Bronchial epithelial cell (primary cell): ENCODE results near the gene CBY2. TPM values are rescaled to one million over a fixed set of nuclear protein-coding genes. Genes with fewer than 3 reads are reported as not detected.

Source experiments
- DNase-seq: peaks from one replicate; pipeline ENCODE4 v3.0.0-alpha.2; 2010; ENCODE audit warnings: low read depth
- FAIRE-seq: peaks from 2 replicates; lab custom pipeline; 2011; peaks lifted over from hg19 to GRCh38; lab: Jason Lieb, UNC
- H3K27me3 ChIP-seq: 2 replicates; pipeline ENCODE4 v1.5.1; 2011; ENCODE audit warnings: low read length; ENCODE audit not compliant: control insufficient read depth, insufficient read depth
- H3K36me3 ChIP-seq: 2 replicates; pipeline ENCODE4 v1.5.1; 2011; ENCODE audit warnings: low read length; ENCODE audit not compliant: control insufficient read depth, insufficient read depth
- H3K4me3 ChIP-seq: 2 replicates; pipeline ENCODE4 v1.5.1; 2011; ENCODE audit warnings: mild to moderate bottlenecking, low read depth, low read length, control low read depth
- total RNA-seq: library from RNA; depleted of rRNA; stranded (reverse); fragments of >200 nt; gene quantifications from 2 replicates; pipeline ENCODE4 v1.2.1, GENCODE V29; 2014
- TF ChIP-seq, protein P1 (sequence below): IDR thresholded peaks from 2 replicates; pipeline ENCODE4 v1.5.1; 2011; ENCODE audit warnings: mild to moderate bottlenecking, moderate library complexity, low read length, control low read depth, inconsistent platforms; ENCODE audit not compliant: insufficient read depth, severe bottlenecking

The CBY2 gene
- total RNA-seq, 1 donor from 2014 or later = not detected

- Histone ChIP-seq H3K36me3 (no peaks in the 10 kb centered on the region), H3K4me3 (no peak overlapping the region), H3K27me3 (peaks cover 2% of the 10 kb centered on the region)
- no peak for FAIRE-seq
- TF ChIP-seq, protein P1, sequence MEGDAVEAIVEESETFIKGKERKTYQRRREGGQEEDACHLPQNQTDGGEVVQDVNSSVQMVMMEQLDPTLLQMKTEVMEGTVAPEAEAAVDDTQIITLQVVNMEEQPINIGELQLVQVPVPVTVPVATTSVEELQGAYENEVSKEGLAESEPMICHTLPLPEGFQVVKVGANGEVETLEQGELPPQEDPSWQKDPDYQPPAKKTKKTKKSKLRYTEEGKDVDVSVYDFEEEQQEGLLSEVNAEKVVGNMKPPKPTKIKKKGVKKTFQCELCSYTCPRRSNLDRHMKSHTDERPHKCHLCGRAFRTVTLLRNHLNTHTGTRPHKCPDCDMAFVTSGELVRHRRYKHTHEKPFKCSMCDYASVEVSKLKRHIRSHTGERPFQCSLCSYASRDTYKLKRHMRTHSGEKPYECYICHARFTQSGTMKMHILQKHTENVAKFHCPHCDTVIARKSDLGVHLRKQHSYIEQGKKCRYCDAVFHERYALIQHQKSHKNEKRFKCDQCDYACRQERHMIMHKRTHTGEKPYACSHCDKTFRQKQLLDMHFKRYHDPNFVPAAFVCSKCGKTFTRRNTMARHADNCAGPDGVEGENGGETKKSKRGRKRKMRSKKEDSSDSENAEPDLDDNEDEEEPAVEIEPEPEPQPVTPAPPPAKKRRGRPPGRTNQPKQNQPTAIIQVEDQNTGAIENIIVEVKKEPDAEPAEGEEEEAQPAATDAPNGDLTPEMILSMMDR = no peak
- no peak for DNase-seq
Observed at GRCh38 chr13:45683701-45684100, 18.4 kb upstream of the CBY2 start.

- no peak overlapping the region for H3K4me3 ChIP-seq
- peaks cover 2% of the 10 kb centered on the region for H3K27me3 ChIP-seq
- no peaks in the 10 kb centered on the region for H3K36me3 ChIP-seq
- no peak for DNase-seq
- no peak for FAIRE-seq
- TF ChIP-seq, protein P1 = no peak
Observed at GRCh38 chr13:45688577-45688976, 13.5 kb upstream of the CBY2 start.

DNA sequence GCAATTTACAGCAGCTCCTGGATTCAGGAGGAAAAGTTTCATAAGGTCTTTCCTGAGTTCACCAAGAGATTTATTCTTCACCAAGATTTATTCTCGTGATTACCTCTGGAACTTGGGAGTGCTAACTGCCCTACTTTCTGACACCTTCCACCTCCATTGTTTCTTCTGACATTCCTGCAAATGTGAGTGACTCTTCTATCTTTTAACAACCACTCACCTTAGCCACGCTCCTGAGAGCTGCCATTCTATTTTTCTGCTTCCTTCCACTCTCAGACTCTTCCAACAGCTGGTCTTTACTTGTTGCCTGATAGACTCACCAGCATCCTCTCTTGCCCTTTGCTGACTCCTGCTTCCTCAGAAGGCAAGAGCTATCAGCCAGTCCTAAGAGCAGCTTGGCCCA is 11.5 kb upstream of the CBY2 start:
- no peak for FAIRE-seq
- TF ChIP-seq, protein P1 = no peak
- H3K36me3 ChIP-seq = no peaks in the 10 kb centered on the region
- no peak overlapping the region for H3K4me3 ChIP-seq
- no peak for DNase-seq
- H3K27me3 ChIP-seq = peaks cover 2% of the 10 kb centered on the region

- Histone ChIP-seq H3K36me3 (no peaks in the 10 kb centered on the region), H3K4me3 (no peak overlapping the region), H3K27me3 (peaks cover 2% of the 10 kb centered on the region)
- TF ChIP-seq, protein P1 = no peak
- DNase-seq = no peak
- FAIRE-seq = no peak
Observed at GRCh38 chr13:45691251-45691650, 10.9 kb upstream of the CBY2 start.

- Histone ChIP-seq H3K27me3 (peaks cover 2% of the 10 kb centered on the region), H3K4me3 (no peak overlapping the region), H3K36me3 (no peaks in the 10 kb centered on the region)
- DNase-seq (no peak), FAIRE-seq (no peak)
- TF ChIP-seq, protein P1 = no peak
Observed at GRCh38 chr13:45691667-45692066, 10.5 kb upstream of the CBY2 start.

DNA sequence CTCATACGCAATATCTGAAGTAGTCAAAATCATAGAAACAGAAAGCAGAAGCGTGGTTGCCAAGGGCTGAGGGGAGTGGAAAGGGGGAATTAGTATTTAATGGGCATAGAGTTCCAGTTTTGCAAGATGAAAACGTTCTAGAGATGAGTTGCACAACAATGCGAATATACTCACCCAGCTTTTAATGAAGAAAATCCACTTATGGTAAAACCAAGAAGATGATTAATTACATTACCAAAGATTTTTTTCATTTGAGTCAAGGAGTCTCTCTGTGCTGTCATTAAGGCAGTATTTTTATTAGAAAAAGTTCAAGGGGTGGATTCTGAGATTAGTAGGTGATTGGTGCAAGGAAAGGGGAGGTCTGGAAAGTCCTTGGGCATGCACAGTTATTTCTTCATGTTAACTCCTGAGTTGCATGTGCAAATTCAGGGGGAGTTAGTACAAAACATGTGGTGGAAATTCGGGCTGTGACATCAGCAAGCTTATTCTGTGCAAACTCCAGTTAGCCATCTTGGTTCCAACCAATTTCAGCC is 6.9 kb upstream of the CBY2 start:
- FAIRE-seq (no peak), DNase-seq (no peak)
- no peaks in the 10 kb centered on the region for H3K36me3 ChIP-seq
- H3K4me3 ChIP-seq = no peak overlapping the region
- no peaks in the 10 kb centered on the region for H3K27me3 ChIP-seq
- TF ChIP-seq, protein P1 = no peak
